Neural progenitor cell (in vitro differentiated cells): Measurements from ENCODE around the gene DSC3. TPM values are rescaled to one million over a fixed set of nuclear protein-coding genes. Genes with fewer than 3 reads are reported as not detected.

Experiments
- DNase-seq: peaks from one replicate; pipeline ENCODE4 v3.0.0-alpha.2; 2016; ENCODE audit warnings: low spot score
- H2AFZ ChIP-seq: fragments of 200-600 bp; sonication (generic); replicated peaks from 2 replicates; pipeline ENCODE4 v1.6.1; 2016; ENCODE audit warnings: antibody characterized with exemption
- H3F3A ChIP-seq: fragments of 200-600 bp; sonication (generic); 2 replicates; pipeline ENCODE4 v1.6.1; 2016; ENCODE audit warnings: antibody characterized with exemption, low read depth
- H3K27ac ChIP-seq: fragments of 200-600 bp; sonication (generic); 2 replicates; pipeline ENCODE4 v1.5.1; 2016; ENCODE audit warnings: mild to moderate bottlenecking
- H3K27me3 ChIP-seq: fragments of 200-600 bp; sonication (generic); 2 replicates; pipeline ENCODE4 v1.6.1; 2016; ENCODE audit warnings: mild to moderate bottlenecking, moderate library complexity
- H3K36me3 ChIP-seq: fragments of 200-600 bp; sonication (generic); 2 replicates; pipeline ENCODE4 v1.5.1; 2016
- H3K4me1 ChIP-seq: fragments of 200-600 bp; sonication (generic); 2 replicates; pipeline ENCODE4 v1.6.1; 2016; ENCODE audit warnings: mixed run types
- H3K4me2 ChIP-seq: fragments of 200-600 bp; sonication (generic); 2 replicates; pipeline ENCODE4 v1.6.1; 2016
- H3K4me3 ChIP-seq: fragments of 200-600 bp; sonication (generic); 2 replicates; pipeline ENCODE4 v1.5.1; 2016
- H3K79me2 ChIP-seq: fragments of 200-600 bp; sonication (generic); 2 replicates; pipeline ENCODE4 v1.6.1; 2016; ENCODE audit warnings: low read depth
- H3K9ac ChIP-seq: fragments of 200-600 bp; sonication (generic); 2 replicates; pipeline ENCODE4 v1.6.1; 2016
- H3K9me3 ChIP-seq: fragments of 200-600 bp; sonication (generic); 2 replicates; pipeline ENCODE4 v1.5.1; 2016; ENCODE audit warnings: low read depth
- H4K20me1 ChIP-seq: fragments of 200-600 bp; sonication (generic); 2 replicates; pipeline ENCODE4 v1.6.1; 2016; ENCODE audit warnings: low read depth
- H3K27ac Mint-ChIP-seq: 3 replicates; pipeline ENCODE4 v1.8.0; 2021; ENCODE audit warnings: mixed read lengths
- H3K27me3 Mint-ChIP-seq: 2 replicates; pipeline ENCODE4 v1.8.0; 2022; ENCODE audit warnings: low read depth, mild to moderate bottlenecking, inconsistent platforms, moderate library complexity, mixed read lengths; ENCODE audit not compliant: insufficient read depth
- H3K36me3 Mint-ChIP-seq: 3 replicates; pipeline ENCODE4 v1.8.0; 2021; ENCODE audit warnings: mixed read lengths
- H3K4me1 Mint-ChIP-seq: 3 replicates; pipeline ENCODE4 v1.8.0; 2021; ENCODE audit warnings: mixed read lengths
- H3K4me3 Mint-ChIP-seq: 3 replicates; pipeline ENCODE4 v1.8.0; 2021; ENCODE audit warnings: mild to moderate bottlenecking, moderate library complexity, mixed read lengths
- H3K9me3 Mint-ChIP-seq: 3 replicates; pipeline ENCODE4 v1.8.0; 2020; ENCODE audit warnings: mixed read lengths
- CTCF ChIP-seq: fragments of 200-600 bp; sonication (generic); IDR thresholded peaks from 2 replicates; pipeline ENCODE4 v1.5.1; 2017; ENCODE audit warnings: antibody characterized with exemption, mild to moderate bottlenecking
- EZH2 ChIP-seq: fragments of 200-600 bp; sonication (generic); IDR thresholded peaks from 2 replicates; pipeline ENCODE4 v1.6.1; 2017; ENCODE audit warnings: antibody characterized with exemption, mild to moderate bottlenecking, moderate library complexity
- EZH2phosphoT487 ChIP-seq: fragments of 200-600 bp; sonication (generic); IDR thresholded peaks from 2 replicates; pipeline ENCODE4 v1.6.1; 2017; ENCODE audit warnings: antibody characterized with exemption
- total RNA-seq: library from RNA; depleted of rRNA; stranded (reverse); fragments of >200 nt; gene quantifications from 2 replicates; pipeline ENCODE4 v1.2.3, GENCODE V29; 2015; ENCODE audit warnings: low replicate concordance

Gene DSC3
- total RNA-seq, 1 donor from 2014 or later: 1.8 TPM

GRCh38 chr18:30989141-30989540, 53.4 kb downstream of the DSC3 start:
- H3K4me2 ChIP-seq: no peak overlapping the region
- Mint-ChIP-seq H3K4me1 (no peaks in the 10 kb centered on the region), H3K27me3 (no peaks in the 10 kb centered on the region), H3K4me3 (no peak overlapping the region), H3K27ac (no peak overlapping the region), H3K9me3 (no peaks in the 10 kb centered on the region), H3K36me3 (no peaks in the 10 kb centered on the region)
- H3K4me3 ChIP-seq: no peak overlapping the region
- no peak overlapping the region for H3K27ac ChIP-seq
- H3F3A ChIP-seq: no peaks in the 10 kb centered on the region
- H3K79me2 ChIP-seq: no peaks in the 10 kb centered on the region
- no peaks in the 10 kb centered on the region for H4K20me1 ChIP-seq
- H3K36me3 ChIP-seq: no peaks in the 10 kb centered on the region
- H3K9me3 ChIP-seq: no peaks in the 10 kb centered on the region
- no peaks in the 10 kb centered on the region for H3K27me3 ChIP-seq
- H2AFZ ChIP-seq: no peak overlapping the region
- H3K9ac ChIP-seq: no peak overlapping the region
- no peaks in the 10 kb centered on the region for H3K4me1 ChIP-seq
- DNase-seq: no peak
- TF ChIP-seq EZH2phosphoT487: no peak
- TF ChIP-seq EZH2: no peak
- no peak for TF ChIP-seq CTCF

- H2AFZ ChIP-seq: no peak overlapping the region
- H3K9ac ChIP-seq: no peak overlapping the region
- Mint-ChIP-seq H3K4me3 (no peak overlapping the region), H3K9me3 (no peaks in the 10 kb centered on the region), H3K27me3 (no peaks in the 10 kb centered on the region), H3K4me1 (no peaks in the 10 kb centered on the region), H3K36me3 (no peaks in the 10 kb centered on the region), H3K27ac (no peak overlapping the region)
- no peak overlapping the region for H3K27ac ChIP-seq
- H3F3A ChIP-seq: no peaks in the 10 kb centered on the region
- H4K20me1 ChIP-seq: no peaks in the 10 kb centered on the region
- TF ChIP-seq CTCF (no peak), EZH2 (no peak)
- no peaks in the 10 kb centered on the region for H3K79me2 ChIP-seq
- H3K4me2 ChIP-seq: no peak overlapping the region
- no peaks in the 10 kb centered on the region for H3K27me3 ChIP-seq
- no peaks in the 10 kb centered on the region for H3K36me3 ChIP-seq
- no peaks in the 10 kb centered on the region for H3K9me3 ChIP-seq
- no peak for DNase-seq
- H3K4me3 ChIP-seq: no peak overlapping the region
- no peaks in the 10 kb centered on the region for H3K4me1 ChIP-seq
These were observed 54.1 kb downstream of the DSC3 start for GRCh38 chr18:30988440-30988839.

- no peak for TF ChIP-seq EZH2phosphoT487
- TF ChIP-seq CTCF: no peak
- TF ChIP-seq EZH2: no peak
- no peak overlapping the region for H3K27ac Mint-ChIP-seq
- no peaks in the 10 kb centered on the region for H3K27me3 Mint-ChIP-seq
- Histone ChIP-seq H3K79me2 (no peaks in the 10 kb centered on the region), H3K4me1 (no peaks in the 10 kb centered on the region), H2AFZ (no peak overlapping the region), H3K27me3 (no peaks in the 10 kb centered on the region), H3K4me3 (no peak overlapping the region), H3K9ac (no peak overlapping the region), H3K4me2 (no peak overlapping the region), H3F3A (no peaks in the 10 kb centered on the region), H4K20me1 (no peaks in the 10 kb centered on the region), H3K36me3 (no peaks in the 10 kb centered on the region), H3K27ac (no peak overlapping the region), H3K9me3 (no peaks in the 10 kb centered on the region)
- H3K9me3 Mint-ChIP-seq: no peaks in the 10 kb centered on the region
- no peaks in the 10 kb centered on the region for H3K36me3 Mint-ChIP-seq
- no peak for DNase-seq
- no peaks in the 10 kb centered on the region for H3K4me1 Mint-ChIP-seq
- no peak overlapping the region for H3K4me3 Mint-ChIP-seq
These were observed 54.9 kb downstream of the DSC3 start for GRCh38 chr18:30987467-30988241.
